Stomach (tissue), 4 donors: ENCODE data around the gene RPS6KA2.

Experiments used
- CTCF ChIP-seq, 7 experiments: fragments of 450-650 bp in 4 of 7; fragments of 200-600 bp in 3 of 7; sonication (generic) in 3 of 7; IDR thresholded peaks; one replicate each; pipeline ENCODE4 v1.5.1; 2016 to 2019; ENCODE audit warnings: antibody characterized with exemption in 7 of 7, control low read depth in 2 of 7, mild to moderate bottlenecking in 1 of 7
- EP300 ChIP-seq: sonication (generic); formaldehyde crosslinking; IDR thresholded peaks from one replicate; pipeline ENCODE4 v1.6.1; 2017; ENCODE audit warnings: antibody characterized with exemption
- POLR2A ChIP-seq, 4 donors: fragments of 450-650 bp; IDR thresholded peaks; one replicate each; pipeline ENCODE4 v1.6.1; 2016; ENCODE audit warnings: antibody characterized with exemption in 4 of 4, control low read depth in 2 of 4, mild to moderate bottlenecking in 1 of 4, moderate library complexity in 1 of 4
- POLR2AphosphoS5 ChIP-seq, 3 donors: sonication (generic); formaldehyde crosslinking; IDR thresholded peaks; one replicate each; pipeline ENCODE4 v1.6.1; 2016; ENCODE audit warnings: antibody characterized with exemption in 3 of 3

GRCh38 chr6:166600931-166601330, 26.1 kb downstream of the RPS6KA2 start:
- no peak for TF ChIP-seq POLR2A (IDR thresholded peaks at IDR 0.05)
- no peak for TF ChIP-seq CTCF (IDR thresholded peaks at IDR 0.05)
- no peak for TF ChIP-seq POLR2AphosphoS5 (IDR thresholded peaks at IDR 0.05)
- no peak for TF ChIP-seq EP300
